NCI-H2081 treated with DMSO at 0.1 percent for 48 hours (cell line): ENCODE measurements around the gene DBN1.

Source experiments
- DNase-seq: peaks from one replicate; lab custom pipeline; 2025; lab: John Stamatoyannopoulos, UW

Gene DBN1

DNA sequence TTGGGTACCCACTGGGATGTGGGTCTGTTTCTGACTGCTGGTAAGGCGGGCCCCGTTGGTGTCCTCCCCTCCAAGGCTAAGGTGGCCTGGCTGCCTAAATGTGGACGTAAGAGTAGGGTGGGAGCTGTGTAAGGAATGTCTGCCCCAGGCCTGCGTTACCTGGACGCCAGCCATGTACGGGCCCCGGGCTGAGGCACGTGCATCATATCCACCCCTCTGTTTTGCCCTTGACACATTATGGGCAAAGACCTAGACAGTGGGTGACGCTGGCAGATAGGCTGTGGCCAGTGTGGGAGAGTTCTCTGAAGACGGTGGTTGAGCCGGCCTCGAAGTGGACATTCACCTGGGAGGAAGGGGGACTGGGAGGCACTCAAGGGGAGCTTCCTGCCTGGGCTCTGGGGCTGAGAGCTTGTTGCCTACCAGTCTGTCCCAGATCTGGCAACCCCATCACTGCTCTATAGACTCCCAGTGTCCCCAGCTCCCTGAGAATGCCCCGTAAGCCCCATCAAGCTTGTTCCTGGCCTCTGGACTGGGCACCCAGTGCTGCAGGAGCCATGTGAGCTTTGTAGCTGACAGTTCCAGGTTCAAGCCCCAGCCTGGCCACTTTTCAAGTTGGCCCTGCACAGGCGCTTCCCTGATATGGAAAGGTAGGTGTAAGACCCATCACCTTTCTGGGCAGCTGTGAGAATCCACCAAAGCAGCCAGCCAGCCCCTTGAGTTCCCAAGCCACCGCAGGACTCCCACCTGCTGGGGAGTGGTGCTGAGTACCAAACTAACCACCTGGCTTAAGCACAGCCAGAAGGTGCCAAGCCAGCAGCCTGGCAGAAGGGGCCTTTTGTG, 30.1 kb downstream of the DBN1 start:
- no peak for DNase-seq

DNA sequence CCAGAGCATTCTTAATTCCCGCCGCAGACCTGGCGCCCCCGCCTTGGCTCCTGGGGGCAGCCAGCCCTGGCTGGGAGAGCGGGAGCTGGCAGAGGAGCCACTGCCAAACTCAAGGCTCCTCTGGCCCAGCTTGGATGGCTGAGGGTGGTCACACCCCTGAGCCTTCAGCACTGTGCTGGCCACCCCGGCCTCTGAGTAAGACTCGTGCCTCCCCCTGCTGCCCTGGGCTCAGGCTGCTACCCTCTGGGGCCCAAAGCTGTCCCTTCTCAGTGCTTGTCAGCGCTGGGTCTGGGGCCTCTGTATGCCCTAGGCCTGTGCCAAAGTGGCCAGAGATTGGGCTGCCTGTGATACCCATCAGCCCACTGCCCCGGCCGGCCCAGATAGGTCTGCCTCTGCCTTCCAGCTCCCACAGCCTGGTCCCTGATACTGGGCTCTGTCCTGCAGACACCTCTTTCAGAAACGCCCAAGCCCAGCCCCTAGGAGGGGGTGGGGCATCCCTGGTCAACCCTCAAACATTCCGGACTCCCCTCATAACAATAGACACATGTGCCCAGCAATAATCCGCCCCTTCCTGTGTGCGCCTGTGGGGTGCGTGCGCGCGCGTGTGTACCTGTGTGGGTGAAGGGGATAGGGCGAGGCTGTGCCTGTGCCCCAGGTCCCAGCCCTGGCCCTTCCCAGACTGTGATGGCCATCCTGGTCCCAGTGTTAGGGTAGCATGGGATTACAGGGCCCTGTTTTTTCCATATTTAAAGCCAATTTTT, 31.2 kb downstream of the DBN1 start:
- DNase-seq: no peak

DNA sequence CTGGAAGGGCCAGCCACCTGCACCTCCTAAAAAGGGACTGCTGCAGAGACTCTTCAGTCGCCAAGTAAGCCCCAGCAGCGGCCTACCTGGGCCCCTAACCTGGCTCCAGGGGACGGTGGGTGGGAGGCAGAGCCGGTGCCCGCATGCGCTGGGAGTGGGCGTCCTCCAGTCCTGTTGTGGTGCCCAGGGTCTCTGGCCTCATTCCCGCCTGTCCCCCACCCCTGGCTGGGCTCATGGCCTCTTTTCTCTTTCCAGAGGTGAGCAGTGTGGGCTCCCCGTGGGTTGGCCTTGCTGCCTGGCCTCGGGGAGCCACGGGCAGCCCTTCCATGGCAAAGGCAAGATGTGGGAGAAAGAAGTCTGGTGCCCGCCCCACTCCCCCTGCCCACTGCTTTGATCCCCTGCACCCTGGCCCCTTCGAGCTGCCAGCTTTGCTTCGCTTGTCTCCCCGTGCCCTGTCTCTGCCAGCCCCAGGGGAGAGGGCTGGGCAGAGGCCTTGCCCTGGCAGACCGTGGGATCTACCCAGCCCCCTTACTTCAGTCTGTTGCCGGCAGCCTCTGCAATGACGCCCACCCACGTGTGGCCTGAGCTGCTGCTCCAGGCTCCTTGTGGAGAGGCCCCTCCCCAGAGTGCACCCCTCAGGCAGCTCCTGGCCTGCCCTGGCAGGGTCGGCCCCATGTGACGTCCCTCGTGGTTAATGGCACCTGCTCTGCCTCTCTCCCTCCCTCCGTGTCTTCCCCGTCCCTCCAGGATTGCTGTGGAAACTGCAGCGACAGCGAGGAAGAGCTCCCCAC, 32.2 kb downstream of the DBN1 start:
- DNase-seq: no peak

DNA sequence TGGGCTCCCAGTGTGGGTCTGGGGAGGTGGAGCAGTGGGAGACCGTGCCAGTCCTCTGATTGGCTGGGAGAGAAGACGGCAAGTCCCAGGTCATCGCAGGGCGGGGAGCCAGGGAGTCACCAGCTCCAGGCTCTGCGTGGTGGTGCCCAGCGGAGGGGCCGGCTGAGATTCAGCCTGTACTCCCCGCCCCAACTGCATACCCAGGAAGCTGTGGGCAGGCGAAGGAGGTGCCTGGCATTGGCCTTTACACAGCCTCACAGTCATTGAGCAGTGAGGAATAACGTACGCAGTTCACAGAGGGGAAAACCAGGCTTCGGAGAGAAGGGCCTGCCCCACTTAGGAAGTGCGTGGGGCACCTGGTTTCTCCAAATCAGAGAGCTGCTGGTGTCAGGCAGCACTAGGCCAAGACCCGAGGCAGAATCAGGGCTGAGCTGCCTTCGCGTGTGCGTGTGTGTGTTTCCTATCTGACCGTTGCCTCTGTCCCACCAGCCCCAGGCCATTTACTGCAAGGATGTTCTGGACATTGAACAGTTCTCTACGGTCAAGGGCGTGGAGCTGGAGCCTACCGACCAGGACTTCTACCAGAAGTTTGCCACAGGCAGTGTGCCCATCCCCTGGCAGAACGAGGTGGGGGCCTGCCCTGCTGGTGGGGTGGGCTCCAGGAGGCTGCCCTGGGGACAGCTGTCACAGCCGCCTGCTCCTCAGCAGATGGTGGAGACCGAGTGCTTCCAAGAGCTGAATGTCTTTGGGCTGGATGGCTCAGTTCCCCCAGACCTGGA, 33.0 kb downstream of the DBN1 start:
- no peak for DNase-seq

DNA sequence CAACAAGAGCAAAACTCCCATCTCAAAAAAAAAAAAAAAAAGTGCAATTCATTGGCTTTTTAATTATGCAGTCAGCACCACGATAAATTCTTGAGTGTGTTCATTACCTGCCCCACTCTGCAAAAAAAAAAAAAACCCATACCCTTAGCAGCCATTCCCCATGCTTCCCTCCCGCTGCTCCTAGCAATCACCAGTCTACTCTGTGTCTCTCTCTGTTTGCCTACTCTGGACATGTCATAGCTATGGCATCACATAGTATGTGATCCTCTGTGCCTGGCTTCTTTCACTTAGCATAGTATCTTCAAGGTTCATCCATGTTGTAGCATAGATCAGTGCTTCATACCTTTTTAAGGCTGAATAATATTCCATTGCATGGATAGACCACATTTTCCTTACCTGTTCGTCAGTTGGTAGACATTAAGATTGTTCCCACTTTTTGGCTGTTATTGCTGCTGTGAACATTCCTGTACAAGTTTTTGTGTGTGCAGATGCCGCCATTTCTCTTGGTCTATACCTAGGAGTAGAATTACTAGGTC, 33.8 kb downstream of the DBN1 start:
- DNase-seq: no peak

DNA sequence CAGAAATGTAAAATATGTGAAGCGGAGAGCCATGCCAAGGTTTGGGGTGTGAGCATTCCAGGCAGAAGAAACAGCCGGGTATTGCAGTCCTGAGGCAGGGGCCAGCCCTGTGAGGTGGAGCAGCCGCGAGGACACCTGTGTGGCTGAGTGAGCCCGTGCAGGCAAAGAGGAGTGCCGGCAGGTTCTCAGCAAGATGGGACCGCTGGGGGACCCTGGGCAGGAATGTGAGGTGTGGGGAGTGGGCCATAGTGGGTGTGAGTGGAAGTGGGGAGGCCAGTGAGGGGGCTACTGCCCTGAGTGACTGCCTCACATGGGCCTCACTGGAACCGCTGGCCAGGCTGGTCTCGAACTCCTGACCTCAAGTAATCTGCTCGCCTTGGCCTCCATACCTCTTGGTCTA, 35.0 kb downstream of the DBN1 start:
- no peak for DNase-seq

DNA sequence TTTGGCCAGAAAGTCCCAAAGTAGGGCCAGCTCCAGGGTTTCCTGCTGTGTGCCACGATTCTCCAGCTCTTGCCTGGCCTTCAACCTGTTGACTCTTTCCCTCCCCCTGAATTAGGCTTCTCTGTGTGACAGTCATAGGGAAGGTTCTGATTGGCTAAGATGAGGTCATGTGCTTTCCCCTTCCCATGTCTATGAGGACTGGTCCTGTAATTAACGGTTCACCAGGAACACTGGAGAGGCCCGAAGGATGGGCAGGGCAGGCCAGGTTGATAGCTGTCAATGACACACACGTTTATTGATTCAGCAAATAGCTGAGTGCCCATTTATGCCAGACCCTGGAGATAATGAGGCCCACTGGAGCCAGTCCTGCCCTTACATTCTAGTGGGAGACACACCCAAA, 35.8 kb downstream of the DBN1 start:
- DNase-seq: no peak

DNA sequence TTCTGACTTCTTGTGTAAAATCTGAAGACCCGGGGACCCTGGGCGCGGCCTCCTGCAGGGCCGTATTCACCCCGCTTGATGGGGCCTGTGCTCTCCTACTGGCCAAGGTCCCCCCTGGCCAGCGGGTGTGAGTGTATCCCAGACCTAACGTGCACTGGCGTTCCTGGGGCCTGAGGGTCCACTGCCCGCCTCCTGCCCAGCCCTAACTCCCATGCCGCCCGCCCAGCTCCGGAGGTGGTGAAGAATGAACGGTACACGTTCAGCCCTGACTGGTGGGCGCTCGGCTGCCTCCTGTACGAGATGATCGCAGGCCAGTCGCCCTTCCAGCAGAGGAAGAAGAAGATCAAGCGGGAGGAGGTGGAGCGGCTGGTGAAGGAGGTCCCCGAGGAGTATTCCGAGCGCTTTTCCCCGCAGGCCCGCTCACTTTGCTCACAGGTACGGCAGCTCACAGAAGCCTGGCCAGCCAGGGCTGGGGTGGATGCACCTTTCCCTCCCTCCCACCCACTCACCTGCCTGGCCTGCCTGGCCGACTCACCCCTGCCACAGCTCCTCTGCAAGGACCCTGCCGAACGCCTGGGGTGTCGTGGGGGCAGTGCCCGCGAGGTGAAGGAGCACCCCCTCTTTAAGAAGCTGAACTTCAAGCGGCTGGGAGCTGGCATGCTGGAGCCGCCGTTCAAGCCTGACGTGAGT, 37.4 kb downstream of the DBN1 start:
- DNase-seq: no peak

DNA sequence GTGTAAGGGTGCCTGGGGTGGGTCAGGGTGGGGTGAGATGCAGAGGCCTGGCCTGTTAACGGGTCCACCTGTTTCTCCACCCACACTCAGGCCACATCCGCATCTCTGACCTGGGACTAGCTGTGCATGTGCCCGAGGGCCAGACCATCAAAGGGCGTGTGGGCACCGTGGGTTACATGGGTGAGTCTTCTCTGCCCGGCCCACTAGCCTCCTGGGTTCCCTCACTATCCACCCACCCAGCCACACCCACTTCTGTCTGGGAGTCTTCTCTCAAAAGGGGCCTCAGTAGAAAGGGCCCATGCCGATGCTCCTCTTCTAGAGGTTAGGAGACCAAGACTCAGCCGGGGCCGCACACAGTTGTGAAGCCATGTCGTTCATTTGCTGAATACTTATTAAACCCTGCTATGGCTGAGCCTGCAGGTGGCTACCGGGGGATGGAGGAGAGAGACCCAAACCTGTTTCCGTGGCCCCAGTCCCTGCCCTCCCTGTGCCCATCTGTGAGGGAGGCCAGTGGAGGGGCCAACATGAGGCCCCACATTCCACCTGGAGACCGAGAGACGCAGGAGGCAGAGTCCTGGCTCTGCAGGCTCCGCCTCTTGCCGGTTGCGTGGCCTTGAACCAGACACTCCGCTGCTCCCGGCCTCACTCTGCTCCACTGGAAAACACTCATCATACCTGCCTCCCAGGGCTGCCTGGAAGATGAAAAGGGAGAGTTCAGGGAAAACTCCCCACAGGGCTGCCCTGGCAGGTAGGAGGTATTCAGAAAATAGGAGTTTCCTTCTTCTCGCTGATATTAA, 38.3 kb downstream of the DBN1 start:
- no peak for DNase-seq

DNA sequence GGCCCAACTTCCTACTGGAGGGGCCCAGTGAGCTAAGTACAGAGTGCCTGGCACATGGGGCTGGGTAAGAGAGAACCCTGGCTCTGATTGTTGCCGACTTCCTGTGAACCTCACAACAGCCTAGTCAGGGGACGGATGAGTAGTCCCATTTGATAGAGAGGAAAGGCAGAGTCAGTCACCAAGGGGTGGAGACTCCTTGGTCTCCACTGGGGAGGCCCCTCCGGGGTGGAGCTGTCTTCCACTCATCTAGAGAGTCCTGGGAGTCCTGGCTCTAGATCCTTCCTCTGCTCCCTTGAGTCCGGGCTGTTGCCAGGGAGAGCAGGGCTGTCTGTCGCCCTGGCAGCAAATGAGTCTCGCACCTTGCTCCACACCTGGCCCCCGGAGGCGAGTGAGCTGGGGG, 39.0 kb downstream of the DBN1 start:
- no peak for DNase-seq

DNA sequence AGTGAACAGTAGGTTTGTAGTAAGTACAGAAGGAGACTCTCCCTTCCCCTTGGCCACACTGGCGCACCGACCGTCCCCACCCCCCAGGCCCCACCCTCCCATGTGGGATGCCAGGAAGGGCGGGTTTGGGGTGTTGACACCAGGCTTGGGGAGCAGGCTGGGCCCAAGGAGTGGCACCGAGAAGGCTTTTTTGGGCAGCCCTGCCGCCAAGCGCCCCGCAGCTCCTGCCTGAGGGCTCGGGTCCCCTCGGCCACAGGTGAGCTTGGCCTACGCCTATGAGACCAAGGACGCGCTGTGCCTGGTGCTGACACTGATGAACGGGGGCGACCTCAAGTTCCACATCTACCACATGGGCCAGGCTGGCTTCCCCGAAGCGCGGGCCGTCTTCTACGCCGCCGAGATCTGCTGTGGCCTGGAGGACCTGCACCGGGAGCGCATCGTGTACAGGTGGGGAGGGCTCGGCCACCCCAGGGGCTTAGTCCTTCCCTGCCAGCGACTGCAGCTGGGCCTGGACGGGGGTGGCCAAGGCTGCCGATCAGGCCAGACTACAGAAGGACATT, 39.7 kb downstream of the DBN1 start:
- no peak for DNase-seq

DNA sequence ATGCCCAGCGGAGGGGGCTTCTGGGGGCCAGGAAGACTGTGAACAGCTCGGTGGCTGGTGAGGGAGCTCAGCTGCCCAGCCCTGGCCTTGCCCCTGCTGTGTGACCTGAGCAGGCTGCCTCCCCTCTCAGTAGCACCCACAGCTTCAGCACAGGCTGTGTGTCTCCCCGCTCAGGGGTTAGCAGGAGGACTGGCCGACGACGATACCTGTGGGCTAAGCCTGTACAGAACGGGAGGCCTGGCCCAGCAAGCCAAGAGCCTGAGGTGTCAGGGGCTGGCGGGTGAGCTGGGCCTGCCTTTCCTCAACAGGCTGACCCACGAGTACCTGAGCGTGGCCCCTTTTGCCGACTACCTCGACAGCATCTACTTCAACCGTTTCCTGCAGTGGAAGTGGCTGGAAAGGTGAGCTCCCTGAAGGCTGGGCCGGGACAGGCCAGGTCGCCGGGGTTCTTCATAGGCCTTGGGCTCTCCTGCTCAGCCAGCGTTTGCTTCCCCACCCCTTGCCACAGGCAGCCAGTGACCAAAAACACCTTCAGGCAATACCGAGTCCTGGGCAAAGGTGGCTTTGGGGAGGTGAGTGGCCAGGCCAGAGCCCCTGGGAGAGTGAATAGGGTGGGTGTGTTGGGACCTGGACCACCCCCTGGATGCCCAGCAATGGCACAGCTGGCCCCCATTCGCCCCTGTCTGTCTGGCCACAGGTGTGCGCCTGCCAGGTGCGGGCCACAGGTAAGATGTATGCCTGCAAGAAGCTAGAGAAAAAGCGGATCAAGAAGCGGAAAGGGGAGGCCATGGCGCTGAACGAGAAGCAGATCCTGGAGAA, 40.4 kb downstream of the DBN1 start:
- no peak for DNase-seq

DNA sequence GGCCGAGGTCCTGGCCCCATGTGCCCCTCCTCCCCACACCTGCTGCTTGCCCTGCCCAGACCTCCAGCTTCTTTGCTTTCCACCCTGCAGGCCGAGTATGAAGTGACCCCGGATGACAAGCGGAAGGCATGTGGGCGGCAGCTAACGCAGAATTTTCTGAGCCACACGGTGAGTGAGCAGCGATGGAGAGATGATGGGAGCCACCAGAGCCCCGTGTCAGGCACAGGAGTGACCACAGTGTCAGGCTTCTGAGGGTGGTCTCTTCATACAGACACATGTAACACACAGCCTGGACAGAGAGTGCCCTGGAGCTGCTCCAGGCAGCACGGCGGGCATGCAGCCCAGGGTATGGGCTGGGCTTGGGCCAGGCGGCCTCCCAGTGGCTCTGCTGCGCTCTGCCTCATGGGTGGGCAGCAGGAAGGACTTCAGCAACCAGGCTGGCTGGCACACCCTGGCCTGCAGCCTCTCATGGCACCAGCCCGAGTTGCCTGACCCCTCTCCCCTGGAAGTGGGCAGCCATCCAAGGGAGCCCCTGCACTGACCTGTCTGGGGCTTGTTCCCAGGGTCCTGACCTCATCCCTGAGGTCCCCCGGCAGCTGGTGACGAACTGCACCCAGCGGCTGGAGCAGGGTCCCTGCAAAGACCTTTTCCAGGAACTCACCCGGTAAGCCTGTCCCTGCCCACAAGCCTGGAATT, 41.1 kb downstream of the DBN1 start:
- no peak for DNase-seq

DNA sequence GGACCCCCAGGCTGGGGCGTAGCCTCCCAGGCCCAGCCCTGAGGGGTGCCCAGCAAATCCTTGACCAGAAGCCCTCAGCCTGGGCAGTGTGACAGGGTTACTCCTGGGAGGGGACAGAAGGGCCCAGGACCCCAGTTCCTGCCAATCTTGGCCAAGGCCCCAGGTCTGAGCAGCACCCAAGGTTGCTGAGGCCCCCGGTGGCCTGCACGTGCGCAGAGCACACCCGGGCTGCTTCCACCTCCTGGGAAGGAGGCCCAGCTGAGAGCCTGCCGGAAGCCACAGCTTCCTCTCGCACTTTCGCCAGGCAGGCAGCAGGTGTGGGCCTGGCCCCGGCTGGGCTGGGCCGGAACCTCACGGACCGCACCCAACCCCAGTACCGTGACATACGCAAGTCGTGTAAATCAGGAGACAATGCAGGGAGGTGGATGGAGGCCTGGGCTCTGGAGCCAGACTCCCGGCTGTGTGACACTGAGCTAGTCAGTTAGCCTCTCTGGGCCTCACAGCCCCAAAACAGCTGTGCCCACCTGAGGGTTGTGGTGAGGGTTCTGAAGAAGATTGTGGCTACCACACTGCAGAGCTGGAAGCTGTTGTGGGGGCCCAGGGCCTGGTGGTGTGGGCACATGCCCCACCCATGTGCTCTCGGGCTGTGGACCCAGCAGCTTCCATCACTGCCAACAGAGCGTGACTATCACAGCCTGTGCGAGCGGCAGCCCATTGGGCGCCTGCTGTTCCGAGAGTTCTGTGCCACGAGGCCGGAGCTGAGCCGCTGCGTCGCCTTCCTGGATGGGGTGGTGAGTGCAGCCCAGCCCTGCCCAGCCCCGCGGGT, 41.9 kb downstream of the DBN1 start:
- DNase-seq: no peak

DNA sequence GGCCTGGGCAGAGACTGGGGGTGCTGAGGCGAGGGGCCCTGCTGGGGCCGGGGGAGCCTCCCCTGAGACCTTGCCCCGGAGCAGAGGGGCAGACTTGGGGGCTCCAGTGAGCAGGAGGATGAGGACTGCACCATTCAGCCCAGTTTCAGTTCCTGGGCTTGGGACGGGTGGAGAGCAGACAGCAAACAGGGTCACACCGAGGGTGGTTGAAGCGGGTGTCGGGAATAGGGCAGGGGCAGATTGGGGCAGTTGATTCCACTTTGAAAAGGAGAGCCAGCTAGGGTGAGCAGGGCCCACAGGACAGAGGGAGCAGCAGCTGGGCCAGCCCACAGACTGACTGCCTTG, 42.5 kb downstream of the DBN1 start:
- no peak for DNase-seq

DNA sequence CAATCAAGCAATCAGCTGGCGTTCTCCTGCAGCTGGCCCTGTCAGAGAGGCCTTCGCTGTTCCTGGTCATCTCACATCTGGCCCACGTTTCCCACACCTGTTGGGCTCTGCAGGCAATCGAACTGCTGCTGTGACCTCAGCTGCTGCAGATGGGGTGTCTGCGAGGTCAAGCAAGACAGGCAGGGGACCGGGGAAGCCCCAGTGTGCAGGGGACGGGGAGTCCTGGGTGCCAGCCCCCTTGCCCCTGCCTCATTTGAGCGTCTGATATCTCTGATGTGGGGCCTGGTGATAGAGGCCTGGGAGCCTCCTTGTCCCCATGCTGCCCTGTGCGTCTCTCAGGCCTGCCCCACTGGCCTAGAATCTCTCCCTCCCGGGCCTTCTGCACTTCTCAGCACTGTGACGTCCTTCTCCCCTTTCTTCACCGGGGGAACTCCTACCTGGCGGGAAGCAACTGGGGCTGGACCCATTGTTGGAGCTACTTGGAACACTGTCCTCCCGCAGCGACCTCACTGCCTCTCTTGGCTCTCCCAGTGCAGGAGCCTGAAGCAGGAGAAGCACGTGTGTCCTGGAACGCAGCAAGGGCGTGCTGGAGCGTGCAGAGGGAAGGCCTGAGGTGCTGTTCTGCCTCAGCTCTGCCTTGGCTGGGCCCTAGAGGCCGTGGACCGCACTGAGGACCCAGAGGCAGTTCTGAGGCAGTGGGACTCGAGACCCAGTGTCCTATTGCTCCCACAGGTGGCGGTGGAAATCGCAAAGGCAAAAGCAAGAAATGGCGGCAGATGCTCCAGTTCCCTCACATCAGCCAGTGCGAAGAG, 43.1 kb downstream of the DBN1 start:
- no peak for DNase-seq
